NCI-H2196 (cell line): ENCODE data around the gene CRB3.

Source experiments
- DNase-seq: peaks from one replicate; lab custom pipeline; 2025; ENCODE audit not compliant: unreplicated experiment; lab: John Stamatoyannopoulos, UW

Gene CRB3

DNA sequence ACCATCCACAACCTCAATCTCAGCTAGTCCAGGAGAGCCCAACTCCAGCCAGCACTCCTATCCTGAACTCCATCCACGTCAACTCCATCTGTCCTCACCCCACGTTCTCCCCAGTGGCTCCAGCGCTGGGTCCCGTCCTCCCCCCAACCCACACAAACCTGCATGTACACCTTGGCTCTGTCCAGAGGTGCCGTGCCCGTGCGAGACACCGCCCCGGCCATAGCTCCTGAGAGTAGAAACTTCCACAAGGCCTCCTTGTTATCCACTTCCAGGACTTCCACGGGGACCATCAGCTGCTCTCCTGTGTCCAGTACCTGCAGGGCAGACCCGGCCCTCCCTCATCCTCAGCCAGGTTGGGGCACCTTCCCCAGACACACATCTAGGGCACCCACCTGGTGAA is 32.2 kb upstream of the CRB3 start:
- no peak for DNase-seq

DNA sequence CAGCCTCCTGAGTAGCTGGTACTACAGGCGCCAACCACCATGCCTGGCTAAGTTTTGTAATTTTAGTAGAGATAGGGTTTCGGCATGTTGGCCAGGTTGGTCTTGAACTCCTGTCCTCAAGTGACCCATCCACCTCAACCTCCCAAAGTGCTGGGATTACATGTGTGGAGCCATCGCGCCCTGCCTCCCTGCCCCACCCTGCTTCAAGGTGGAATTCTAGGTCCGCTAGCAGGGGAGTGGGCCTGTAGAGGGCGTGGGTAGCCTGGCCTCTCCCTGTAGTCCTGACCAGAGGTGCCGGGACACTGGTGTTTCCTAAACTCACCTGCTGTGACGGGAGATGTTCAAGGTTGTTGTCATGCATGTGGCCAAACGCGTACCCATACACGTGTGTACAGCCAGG is 30.9 kb upstream of the CRB3 start:
- DNase-seq: no peak

DNA sequence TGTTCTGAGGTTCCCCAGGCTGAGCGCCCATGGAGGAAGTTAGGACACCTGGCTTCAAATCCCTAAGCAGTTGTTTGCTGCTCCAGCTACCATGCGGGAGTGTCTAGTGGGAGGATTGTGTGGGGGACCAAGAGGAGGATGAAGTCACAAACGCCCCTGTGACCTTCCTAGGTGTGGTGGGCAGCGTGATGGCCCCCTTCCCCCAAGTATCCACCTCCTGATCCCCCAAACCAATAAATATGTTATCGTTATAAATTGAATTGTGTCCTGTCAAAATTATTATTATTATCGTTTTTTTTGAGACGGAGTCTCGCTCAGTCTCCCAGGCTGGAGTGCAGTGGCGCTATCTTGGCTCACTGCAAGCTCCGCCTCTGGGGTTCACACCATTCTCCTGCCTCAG is 30.4 kb upstream of the CRB3 start, which contains the start of gene SLC25A41:
Gene SLC25A41 (minus strand): TSS at position 101 of the 400 bp plus-strand sequence. CDS start 70 bp downstream, at position 31.
- no peak for DNase-seq

DNA sequence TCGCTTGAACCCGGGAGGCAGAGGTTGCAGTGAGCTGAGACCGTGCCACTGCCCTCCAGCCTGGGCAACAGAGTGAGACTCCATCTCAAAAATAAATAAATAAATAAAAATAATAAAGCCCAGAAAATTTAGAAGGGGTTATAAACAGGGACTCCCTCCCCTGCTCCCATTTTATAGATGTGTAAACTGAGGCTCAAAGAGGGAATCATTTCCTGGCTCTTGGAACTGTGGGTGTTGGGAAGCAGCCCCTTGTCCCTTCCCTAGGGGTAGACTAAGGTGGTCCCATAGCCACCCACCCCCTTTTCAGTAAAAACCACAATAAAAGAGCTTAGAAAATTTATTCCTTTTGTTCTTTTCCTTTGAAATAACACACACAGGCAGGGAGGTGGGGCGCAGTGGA is 24.3 kb upstream of the CRB3 start:
- no peak for DNase-seq

DNA sequence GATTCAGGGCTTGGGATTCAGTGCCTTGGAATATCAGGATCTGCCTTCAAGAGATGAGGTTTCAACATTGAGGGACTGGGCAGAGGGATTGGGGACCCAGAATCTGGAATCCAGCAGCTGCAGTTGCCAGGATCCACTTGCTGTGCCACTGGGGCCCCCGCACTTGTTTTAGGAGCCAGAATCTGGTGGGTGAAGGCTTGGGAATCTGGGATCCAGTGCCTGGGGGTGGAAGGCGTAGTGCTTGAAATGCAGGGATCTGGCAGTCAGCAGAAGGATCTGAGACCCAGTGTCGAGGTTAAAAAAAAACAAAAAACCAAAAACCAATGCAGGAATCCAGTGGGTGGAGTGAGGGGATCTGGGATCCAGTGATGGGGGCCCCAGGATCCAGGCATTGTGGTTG is 23.2 kb upstream of the CRB3 start:
- no peak for DNase-seq

DNA sequence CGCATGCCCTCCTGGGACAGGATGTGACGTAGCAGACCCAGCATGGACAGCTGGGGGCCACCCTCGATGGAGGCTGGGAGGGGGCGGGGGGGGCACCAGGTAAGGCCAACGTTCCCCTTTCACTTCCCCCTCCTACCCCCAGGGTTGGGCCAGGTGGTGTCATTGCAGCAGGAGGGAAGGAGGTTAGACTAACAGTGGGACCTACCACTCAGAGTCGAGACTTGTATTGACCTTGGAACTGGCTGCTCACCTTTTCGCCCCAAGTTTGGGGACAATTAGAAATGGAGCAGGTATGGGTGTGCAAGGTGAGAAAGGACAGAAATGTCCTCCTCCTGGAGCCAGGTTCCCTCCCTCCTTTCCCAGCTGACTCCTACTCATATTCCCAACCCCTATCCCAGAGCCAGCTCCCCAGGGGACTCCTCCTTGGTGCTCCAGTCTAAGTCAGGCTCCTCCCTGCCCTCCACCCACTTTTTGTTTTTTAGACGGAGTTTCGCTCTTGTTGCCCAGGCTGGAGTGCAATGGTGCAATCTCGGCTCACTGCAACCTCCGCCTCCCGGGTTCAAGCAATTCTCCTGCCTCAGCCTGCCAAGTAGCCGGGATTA is 21.9 kb upstream of the CRB3 start:
- no peak for DNase-seq

DNA sequence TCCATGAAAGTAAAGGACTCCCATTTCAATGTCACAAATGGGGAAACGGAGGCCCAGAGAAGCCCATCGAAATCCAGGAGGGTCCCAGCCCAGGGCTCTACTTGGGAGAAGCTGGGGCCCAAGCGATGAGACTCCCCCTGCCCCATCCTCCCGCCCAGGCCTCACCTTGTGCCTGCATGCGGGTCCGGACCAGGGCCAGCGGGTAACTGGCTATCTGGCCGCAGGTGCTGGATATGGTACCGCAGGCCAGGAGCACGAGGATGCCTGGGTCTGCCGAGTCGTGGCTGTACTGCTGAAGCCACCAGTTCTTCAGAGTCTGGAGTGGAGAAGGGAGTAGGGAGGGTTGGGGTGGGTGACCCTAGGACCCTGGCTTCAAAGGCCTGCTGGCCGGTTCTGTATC is 20.1 kb upstream of the CRB3 start:
- no peak for DNase-seq

DNA sequence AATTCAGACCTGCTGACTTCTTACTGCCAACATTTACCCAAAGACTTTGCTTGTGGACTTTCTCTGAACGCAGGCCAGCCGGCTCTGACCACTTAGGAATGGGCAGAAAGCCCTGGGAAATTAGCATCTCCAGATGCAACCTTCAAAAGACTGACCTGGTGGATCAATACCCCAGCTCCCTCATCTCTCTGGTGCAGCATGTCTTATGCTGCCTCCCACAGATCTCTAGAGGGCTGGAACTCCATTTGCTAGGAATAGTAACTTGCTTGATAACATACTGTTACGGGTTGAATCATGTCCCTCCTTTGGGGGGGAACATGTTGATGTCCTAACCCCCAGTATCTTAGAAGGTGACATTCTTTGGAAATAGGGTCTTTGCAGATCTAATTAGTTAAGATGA is 17.6 kb upstream of the CRB3 start:
- DNase-seq: no peak

DNA sequence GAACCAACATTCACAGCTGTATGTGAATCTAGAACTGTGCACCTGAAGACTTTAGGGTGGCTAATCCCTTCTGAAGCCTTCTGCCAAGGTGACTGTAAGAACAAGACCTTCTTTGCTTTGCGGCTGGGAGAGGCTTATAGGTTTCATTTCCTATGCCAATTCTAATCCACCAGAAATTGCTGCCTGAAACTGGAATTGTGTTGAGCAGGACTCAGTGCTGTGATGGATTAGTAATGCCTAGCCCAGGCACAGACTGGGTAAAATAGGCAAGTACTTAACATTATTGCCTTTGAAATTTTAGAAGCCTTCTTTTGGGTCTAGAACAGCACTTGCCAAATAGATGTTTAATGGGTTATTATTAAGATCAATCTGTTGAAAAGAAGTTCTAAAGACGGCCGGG is 16.0 kb upstream of the CRB3 start:
- no peak for DNase-seq

DNA sequence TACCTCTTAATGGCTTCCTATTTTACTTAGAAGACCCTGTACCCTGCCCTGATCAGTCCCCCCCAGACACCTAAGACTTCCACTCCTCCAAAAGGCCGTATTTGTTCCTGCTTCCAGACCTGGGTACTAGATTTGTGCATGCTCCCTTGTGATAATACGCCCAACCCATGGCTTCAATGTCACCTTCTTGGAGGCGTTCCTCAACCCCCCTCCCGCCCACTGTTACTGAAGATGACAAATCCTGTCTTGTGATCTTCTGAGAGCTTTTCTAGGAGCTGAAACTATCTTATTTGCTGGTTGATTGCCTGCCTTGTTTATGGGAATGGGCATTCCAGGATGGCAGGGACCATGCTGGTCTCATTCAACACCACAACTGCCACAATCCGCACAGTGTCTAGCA is 13.9 kb upstream of the CRB3 start:
- DNase-seq: no peak

DNA sequence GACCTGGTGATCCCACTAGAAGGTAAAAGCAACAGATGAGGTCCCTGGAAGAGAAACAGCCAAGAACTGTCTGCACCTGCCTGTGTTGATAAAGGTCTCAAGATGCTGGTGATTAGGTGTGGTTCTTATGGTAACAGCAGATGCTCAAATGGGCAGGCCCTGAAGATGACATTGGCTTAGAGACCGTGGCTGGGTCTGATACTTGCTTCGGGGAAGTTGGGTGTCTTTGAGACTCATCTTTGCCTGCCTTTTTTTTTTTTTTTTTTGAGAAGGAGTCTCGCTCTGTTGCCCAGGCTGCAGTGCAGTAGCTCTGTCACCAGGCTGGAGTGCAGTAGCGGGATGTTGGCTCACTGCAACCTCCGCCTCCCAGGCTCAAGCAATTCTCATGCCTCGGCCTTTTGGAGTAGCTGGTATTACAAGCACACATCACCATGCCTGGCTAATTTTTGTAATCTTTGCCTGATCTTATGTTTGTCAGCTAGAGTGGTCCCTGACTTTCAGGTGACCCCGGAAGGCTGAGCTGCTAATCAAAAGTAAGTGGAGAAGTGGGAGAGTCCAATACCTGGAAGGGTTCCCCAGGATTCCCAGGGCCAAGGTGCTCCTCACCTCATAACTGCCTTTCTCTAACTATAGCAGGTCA is 12.4 kb upstream of the CRB3 start:
- DNase-seq: no peak

DNA sequence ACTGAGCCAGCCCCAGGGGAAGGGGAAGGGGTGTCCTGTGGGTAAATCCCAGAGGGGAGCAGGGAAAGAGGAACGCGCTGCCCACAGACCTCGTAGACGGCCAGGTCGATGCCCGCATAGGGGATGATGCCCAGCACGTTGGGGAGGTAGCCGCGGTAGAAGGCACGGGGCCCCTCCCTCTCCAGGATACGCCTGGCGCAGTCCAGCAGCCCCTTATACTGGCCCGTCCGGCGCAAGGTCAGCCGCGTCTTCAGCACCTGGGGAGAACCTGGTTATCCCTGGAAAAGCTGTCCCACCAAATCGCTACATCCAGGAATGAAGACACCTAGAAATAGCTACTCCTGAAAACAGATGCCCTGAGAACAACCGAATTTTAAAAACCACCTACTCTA is 11.9 kb upstream of the CRB3 start:
- no peak for DNase-seq

DNA sequence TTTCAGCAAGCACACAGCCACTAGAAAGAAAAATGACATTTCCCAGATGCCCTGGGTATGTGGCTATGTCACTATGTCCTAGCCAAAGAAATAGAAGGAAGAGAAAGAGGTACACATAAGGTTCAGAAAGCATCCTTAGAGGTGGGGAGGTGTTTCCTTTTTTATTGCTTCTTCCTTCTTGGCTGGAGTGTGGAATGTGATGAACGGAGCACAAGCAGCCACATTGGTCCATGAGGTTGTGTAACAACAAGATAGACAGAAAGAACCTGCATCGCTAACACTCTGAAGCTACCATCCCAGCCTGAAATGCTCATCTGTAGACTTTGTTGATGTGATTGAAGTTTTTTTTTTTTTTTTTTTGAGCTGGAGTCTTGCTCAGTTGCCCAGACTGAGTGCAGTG is 11.2 kb upstream of the CRB3 start:
- no peak for DNase-seq

DNA sequence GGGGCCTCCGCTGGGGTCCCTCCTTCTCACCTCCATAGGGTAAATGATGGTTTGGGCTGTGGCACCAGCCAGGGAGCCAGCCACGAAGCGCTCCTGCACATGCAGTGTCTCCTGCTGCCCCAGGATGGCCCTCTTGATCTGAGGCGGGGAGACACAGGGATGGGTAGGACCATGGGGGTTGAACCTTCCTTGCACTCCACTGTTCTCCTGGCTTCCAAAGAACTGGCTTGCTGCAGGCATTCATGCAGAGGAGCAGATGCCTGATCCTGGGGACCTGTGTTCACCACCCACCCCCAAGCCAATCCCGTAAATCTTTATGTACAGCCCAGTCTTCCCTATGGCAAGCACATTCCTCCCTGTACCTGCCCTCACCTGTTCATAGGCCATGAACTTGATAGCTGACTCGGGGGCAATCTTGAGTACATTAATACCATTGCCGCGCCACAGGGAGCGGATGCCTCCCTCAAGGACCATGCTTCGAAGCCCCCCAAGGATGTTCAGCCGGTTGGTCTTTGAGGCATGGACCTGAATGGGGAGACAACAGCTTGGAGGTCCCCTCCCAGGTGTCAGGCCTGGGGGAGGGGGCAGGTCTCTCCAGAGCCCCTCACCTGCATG is 10.0 kb upstream of the CRB3 start:
- no peak for DNase-seq

DNA sequence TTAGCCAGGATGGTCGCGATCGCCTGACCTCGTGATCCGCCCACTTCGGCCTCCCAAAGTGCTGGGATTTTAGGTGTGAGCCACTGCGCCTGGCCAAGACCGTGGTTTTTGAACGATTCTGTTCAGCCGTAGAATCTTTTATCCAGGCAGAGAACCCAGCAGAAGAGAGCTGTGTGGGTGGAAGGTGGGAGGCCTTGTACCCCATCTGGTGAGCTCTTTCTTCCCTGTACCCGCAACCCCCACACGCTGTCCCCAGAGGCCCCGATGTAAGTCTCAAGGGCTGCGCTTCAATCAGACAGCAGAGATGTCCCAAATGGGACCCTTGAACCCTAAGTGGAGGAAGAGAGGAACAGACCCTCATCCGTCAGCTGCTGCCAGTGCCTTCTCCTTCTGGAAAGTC is 8.1 kb upstream of the CRB3 start:
- DNase-seq: no peak

DNA sequence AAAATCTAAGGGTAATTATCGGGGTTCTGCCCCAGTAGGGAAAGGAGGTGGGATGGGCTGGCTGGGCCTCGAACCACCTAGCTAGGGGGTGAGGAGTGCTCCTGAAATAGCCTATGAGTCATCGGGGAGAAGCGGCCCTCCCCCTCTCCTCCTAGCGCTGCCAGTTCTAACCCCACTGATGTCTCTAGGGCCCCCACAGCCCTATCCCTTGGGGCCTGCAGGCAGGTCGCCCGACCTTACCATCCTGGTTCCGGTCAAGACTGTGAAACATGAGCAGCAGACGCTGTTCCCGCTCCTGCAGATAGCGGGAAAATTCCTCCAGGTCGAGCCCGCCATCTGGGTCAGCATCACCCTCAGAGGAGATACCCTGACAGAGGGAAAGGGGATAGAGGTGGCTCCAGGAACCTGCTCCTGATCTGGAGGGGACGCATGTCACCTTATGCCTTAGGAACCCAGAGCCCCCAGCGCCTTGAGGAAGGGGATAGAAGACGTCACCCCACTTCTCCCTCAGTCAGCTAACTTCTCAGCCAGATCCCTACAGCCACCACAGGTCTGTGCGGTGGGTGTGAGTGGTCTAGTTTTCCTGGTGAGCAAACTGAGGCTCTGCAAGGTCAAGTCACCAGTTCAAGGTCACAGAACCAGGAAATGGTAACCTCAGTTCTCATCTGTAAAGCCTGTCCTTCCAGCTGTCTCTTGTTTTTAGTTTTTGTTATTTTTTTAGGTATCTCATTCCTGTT is 5.9 kb upstream of the CRB3 start:
- no peak for DNase-seq

DNA sequence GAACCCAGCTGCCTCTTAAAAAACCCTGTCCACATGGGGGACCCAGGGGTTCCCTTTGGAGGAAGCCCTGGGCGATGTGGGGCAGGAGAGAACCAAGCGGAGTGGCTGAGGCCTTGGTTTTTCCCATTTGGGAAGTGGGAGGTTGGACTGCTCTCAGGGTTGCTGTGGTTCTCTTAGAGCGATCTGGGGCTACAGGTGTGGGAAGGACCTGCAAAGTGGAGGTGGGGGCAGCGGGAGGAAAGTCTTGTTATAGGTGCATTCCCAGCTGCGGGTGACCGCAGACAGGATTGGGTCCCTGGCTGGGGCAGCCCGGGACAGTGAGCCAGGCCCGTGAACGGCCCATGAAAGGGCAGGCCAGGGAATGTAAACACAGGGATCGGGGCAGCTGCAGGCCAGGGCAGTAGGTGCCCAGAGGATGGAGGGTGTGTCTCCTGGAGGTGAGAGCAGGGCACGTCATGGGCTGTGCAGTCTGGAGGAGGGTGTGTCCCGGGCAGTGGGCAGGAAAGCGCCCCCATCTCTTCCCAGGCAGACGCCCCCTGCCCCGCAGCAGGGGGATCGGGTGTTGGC is 5.3 kb upstream of the CRB3 start:
- DNase-seq: no peak

DNA sequence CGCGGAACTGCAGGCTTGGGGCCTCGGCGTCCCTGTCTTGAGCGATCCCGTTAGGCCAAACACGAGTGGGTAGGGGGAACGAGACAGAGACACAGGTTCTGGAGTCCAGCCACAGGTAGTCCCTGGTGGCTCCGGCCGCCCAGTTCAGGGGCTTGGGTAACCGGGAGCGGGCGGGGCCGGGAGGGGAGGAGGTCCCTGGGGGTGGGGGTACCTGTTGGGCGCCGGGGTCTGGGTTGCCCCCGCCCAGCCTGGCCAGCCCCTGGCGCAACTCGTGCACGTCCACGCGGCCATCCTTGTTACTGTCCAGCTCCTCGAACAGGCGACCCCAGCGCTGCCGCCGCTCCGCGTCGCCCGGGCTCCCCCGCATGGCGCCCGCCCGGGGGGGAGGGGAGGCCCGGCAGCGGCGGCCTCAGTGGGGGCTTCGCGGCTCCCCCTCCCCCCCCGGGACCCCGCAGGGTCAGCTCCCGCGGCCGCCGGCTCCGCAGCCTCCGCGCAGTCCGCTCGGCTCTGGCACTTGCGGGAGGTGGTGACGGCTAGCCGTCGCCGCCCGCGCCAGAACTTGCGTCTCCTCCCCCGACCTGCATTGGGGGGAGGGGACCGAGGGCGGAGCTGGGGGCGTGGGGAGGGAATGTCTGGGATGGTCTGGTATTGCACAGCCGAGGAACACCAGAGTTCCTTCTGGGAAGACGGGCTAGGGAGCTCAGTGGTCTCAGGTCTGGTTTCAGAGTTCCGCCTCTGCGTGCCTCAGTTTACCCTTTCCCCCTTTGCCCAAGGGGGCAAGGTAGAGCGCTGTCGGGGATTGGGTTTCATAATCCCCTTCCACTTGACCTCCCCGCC is 4.6 kb upstream of the CRB3 start, which contains the start of gene SLC25A23:
Gene SLC25A23 (minus strand): TSS at position 531 of the 837 bp plus-strand sequence. CDS start 164 bp downstream, at position 367.
- DNase-seq: peak; percentile 72

DNA sequence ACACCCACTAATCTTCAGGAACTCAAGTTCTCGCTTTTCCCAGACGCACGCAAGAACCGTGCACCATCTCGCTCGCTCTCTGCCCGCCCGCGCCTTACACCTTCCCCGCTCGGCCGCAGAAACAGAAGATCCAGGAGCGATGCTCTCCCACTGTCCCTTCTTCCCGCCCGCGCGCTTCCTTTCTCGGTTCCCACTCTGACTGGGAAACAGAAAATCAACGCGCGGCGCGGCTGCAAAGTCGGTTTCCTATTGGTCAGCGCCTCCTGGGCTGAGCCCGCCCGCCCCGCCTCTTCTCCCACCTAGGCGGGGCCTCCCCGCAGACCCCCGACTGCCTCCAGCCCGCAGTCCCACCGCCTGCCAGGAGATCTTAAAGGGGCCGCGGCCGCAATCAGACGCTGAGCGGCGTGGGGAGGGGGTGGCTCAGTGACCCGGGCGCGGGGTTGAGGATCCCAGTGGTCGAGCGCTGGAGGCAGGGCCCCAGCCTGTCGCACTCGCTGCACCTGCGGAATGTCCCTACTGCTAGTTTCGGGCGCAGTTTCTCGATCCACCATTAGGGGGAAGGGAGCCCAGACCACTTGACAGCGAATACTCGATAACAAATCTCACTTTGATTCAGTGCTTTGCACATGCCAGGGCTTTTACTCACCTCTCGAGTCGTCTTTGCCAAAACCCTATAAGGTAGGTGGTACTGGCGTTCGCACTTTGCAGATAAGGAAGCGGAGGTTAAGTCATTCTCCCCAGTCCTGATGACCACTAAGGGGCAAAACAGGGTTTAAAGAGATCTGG is 3.8 kb upstream of the CRB3 start:
- DNase-seq: peak; percentile 98

DNA sequence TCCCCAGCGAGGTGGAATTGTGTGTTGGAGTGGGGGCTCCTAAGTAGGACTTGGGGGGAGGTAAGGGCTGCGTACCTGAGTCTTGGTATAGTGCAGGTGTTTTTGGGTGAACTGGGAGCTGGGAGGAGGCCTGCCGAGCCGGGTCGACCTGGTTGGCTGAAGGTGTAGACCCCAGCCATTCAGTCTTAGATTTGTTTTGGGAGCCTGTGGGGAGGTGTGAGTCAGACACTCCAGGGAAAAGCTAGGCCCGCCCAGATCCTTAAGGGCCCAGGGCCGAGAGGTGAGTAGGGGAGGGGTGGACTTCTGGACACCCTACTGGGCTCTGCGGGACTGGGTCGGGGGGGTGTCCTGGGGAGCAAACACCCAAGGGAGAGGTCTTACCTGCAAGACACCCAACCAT is 935 bp downstream of the CRB3 start:
- DNase-seq: no peak
